ENCODE data around the gene TMEM141. TPM values are rescaled to one million over a fixed set of nuclear protein-coding genes. Genes with fewer than 3 reads are reported as not detected.
"Not testable (repeated sequence)": the region's sequence is repeated elsewhere in the genome, so short reads cannot be mapped to it uniquely, and the experiment has no call there.

TMEM141 gene
- total and polyA plus RNA-seq, 2 donors: 81.0 TPM

- Histone ChIP-seq H3K4me3 (ENCODE audit: low read length in 2 of 2) (no peak overlapping the region), H3K36me3 (ENCODE audit: control insufficient read depth in 2 of 2, insufficient read depth in 2 of 2, low read length in 1 of 2) (peaks cover 12 to 18% of the 10 kb centered on the region in 2 donors), H3K27ac (ENCODE audit: low read depth in 1 of 2, low read length in 1 of 2) (no peak overlapping the region), H3K9me3 (ENCODE audit: control insufficient read depth in 2 of 2, insufficient read depth in 1 of 2, low read length in 1 of 2) (peaks cover 0 to 5% of the 10 kb centered on the region in 2 donors), H3K4me1 (ENCODE audit: control insufficient read depth in 2 of 2, insufficient read depth in 2 of 2, low read length in 2 of 2) (peaks cover 37 to 83% of the 10 kb centered on the region in 2 donors), H3K27me3 (ENCODE audit: control insufficient read depth in 2 of 2, insufficient read depth in 1 of 2, low read length in 1 of 2) (peaks cover 0 to 20% of the 10 kb centered on the region in 2 donors)
- 94% methylated on average over 6 of the region's 6 CpGs for WGBS
- no peak for DNase-seq (ENCODE audit: low read depth in 6 of 9, low spot score in 9 of 9)
These were observed 3.8 kb downstream of the TMEM141 start for GRCh38 chr9:136795000-136795348.

GRCh38 chr9:136796238-136796774 lies 5.2 kb downstream of the TMEM141 start, which contains the start of gene CCDC183:
CCDC183 (plus strand) TSS chr9:136796338; CDS start chr9:136796398, 60 bp downstream.
- H3K4me1 ChIP-seq (ENCODE audit: control insufficient read depth in 2 of 2, insufficient read depth in 2 of 2, low read length in 2 of 2): peaks cover 42 to 88% of the 10 kb centered on the region in 2 donors
- DNase-seq (ENCODE audit: low read depth in 6 of 9, low spot score in 9 of 9): no peak
- peak within 1 kb of the TSS; percentile 84 to 99 for H3K27ac ChIP-seq (ENCODE audit: low read depth in 1 of 2, low read length in 1 of 2)
- peaks cover 12 to 18% of the 10 kb centered on the region in 2 donors for H3K36me3 ChIP-seq (ENCODE audit: control insufficient read depth in 2 of 2, insufficient read depth in 2 of 2, low read length in 1 of 2)
- H3K27me3 ChIP-seq (ENCODE audit: control insufficient read depth in 2 of 2, insufficient read depth in 1 of 2, low read length in 1 of 2): peaks cover 0 to 27% of the 10 kb centered on the region in 2 donors
- 60% methylated on average over 5 of the region's 5 CpGs for WGBS
- H3K9me3 ChIP-seq (ENCODE audit: control insufficient read depth in 2 of 2, insufficient read depth in 1 of 2, low read length in 1 of 2): peaks cover 0 to 10% of the 10 kb centered on the region in 2 donors
- H3K4me3 ChIP-seq (ENCODE audit: low read length in 2 of 2): peak within 1 kb of the TSS; percentile 11 to 13

GRCh38 chr9:136796775-136797347 lies 5.7 kb downstream of the TMEM141 start:
- Histone ChIP-seq H3K9me3 (ENCODE audit: control insufficient read depth in 2 of 2, insufficient read depth in 1 of 2, low read length in 1 of 2) (peaks cover 0 to 10% of the 10 kb centered on the region in 2 donors), H3K4me1 (ENCODE audit: control insufficient read depth in 2 of 2, insufficient read depth in 2 of 2, low read length in 2 of 2) (peaks cover 40 to 87% of the 10 kb centered on the region in 2 donors), H3K36me3 (ENCODE audit: control insufficient read depth in 2 of 2, insufficient read depth in 2 of 2, low read length in 1 of 2) (peaks cover 12 to 18% of the 10 kb centered on the region in 2 donors), H3K27me3 (ENCODE audit: control insufficient read depth in 2 of 2, insufficient read depth in 1 of 2, low read length in 1 of 2) (peaks cover 0 to 31% of the 10 kb centered on the region in 2 donors), H3K27ac (ENCODE audit: low read depth in 1 of 2, low read length in 1 of 2) (peak overlapping the region; percentile 25 to 99)
- 25% methylated on average over 10 of the region's 10 CpGs for WGBS
- H3K4me3 ChIP-seq (ENCODE audit: low read length in 2 of 2): not testable (repeated sequence)
- DNase-seq (ENCODE audit: low read depth in 6 of 9, low spot score in 9 of 9): peak in 1 of 9 donors; percentile 46

- peaks cover 0 to 10% of the 10 kb centered on the region in 2 donors for H3K9me3 ChIP-seq (ENCODE audit: control insufficient read depth in 2 of 2, insufficient read depth in 1 of 2, low read length in 1 of 2)
- no peak overlapping the region for H3K4me3 ChIP-seq (ENCODE audit: low read length in 2 of 2)
- peaks cover 4 to 7% of the 10 kb centered on the region in 2 donors for H3K36me3 ChIP-seq (ENCODE audit: control insufficient read depth in 2 of 2, insufficient read depth in 2 of 2, low read length in 1 of 2)
- H3K27ac ChIP-seq (ENCODE audit: low read depth in 1 of 2, low read length in 1 of 2): no peak overlapping the region
- DNase-seq (ENCODE audit: low read depth in 6 of 9, low spot score in 9 of 9): no peak
- WGBS: 91% methylated on average over 6 of the region's 6 CpGs
- peaks cover 0 to 35% of the 10 kb centered on the region in 2 donors for H3K27me3 ChIP-seq (ENCODE audit: control insufficient read depth in 2 of 2, insufficient read depth in 1 of 2, low read length in 1 of 2)
- H3K4me1 ChIP-seq (ENCODE audit: control insufficient read depth in 2 of 2, insufficient read depth in 2 of 2, low read length in 2 of 2): peaks cover 32 to 70% of the 10 kb centered on the region in 2 donors
These were observed 7.5 kb downstream of the TMEM141 start for GRCh38 chr9:136798708-136799078.

- Histone ChIP-seq H3K27me3 (ENCODE audit: control insufficient read depth in 2 of 2, insufficient read depth in 1 of 2, low read length in 1 of 2) (peaks cover 0 to 35% of the 10 kb centered on the region in 2 donors), H3K9me3 (ENCODE audit: control insufficient read depth in 2 of 2, insufficient read depth in 1 of 2, low read length in 1 of 2) (peaks cover 0 to 10% of the 10 kb centered on the region in 2 donors), H3K4me3 (ENCODE audit: low read length in 2 of 2) (peak overlapping the region; percentile 44 to 55), H3K27ac (ENCODE audit: low read depth in 1 of 2, low read length in 1 of 2) (peak overlapping the region in 1 of 2 donors; percentile 89), H3K36me3 (ENCODE audit: control insufficient read depth in 2 of 2, insufficient read depth in 2 of 2, low read length in 1 of 2) (peaks cover 4 to 6% of the 10 kb centered on the region in 2 donors), H3K4me1 (ENCODE audit: control insufficient read depth in 2 of 2, insufficient read depth in 2 of 2, low read length in 2 of 2) (peaks cover 32 to 70% of the 10 kb centered on the region in 2 donors)
- 32% methylated on average over 35 of the region's 35 CpGs for WGBS
- DNase-seq (ENCODE audit: low read depth in 6 of 9, low spot score in 9 of 9): peak in 1 of 9 donors; percentile 47
These were observed 8.1 kb downstream of the TMEM141 start for GRCh38 chr9:136799079-136799853.

GRCh38 chr9:136799854-136800657 lies 8.9 kb downstream of the TMEM141 start:
- H3K4me3 ChIP-seq (ENCODE audit: low read length in 2 of 2): peak overlapping the region; percentile 44 to 55
- peak in 8 of 9 donors; percentile 67 to 95 (median 90) for DNase-seq (ENCODE audit: low read depth in 6 of 9, low spot score in 9 of 9)
- peaks cover 30 to 62% of the 10 kb centered on the region in 2 donors for H3K4me1 ChIP-seq (ENCODE audit: control insufficient read depth in 2 of 2, insufficient read depth in 2 of 2, low read length in 2 of 2)
- WGBS: under 1% methylated on average over 63 of the region's 63 CpGs
- peaks cover 0 to 35% of the 10 kb centered on the region in 2 donors for H3K27me3 ChIP-seq (ENCODE audit: control insufficient read depth in 2 of 2, insufficient read depth in 1 of 2, low read length in 1 of 2)
- H3K27ac ChIP-seq (ENCODE audit: low read depth in 1 of 2, low read length in 1 of 2): peak overlapping the region; percentile 69 to 89
- no peaks in the 10 kb centered on the region for H3K36me3 ChIP-seq (ENCODE audit: control insufficient read depth in 2 of 2, insufficient read depth in 2 of 2, low read length in 1 of 2)
- peaks cover 0 to 10% of the 10 kb centered on the region in 2 donors for H3K9me3 ChIP-seq (ENCODE audit: control insufficient read depth in 2 of 2, insufficient read depth in 1 of 2, low read length in 1 of 2)

GRCh38 chr9:136802321-136802720 lies 11.2 kb downstream of the TMEM141 start:
- Histone ChIP-seq H3K27me3 (ENCODE audit: control insufficient read depth in 2 of 2, insufficient read depth in 1 of 2, low read length in 1 of 2) (peaks cover 0 to 31% of the 10 kb centered on the region in 2 donors), H3K4me3 (ENCODE audit: low read length in 2 of 2) (no peak overlapping the region), H3K36me3 (ENCODE audit: control insufficient read depth in 2 of 2, insufficient read depth in 2 of 2, low read length in 1 of 2) (peaks cover 0 to 2% of the 10 kb centered on the region in 2 donors), H3K9me3 (ENCODE audit: control insufficient read depth in 2 of 2, insufficient read depth in 1 of 2, low read length in 1 of 2) (peaks cover 0 to 10% of the 10 kb centered on the region in 2 donors), H3K4me1 (ENCODE audit: control insufficient read depth in 2 of 2, insufficient read depth in 2 of 2, low read length in 2 of 2) (peaks cover 23 to 51% of the 10 kb centered on the region in 2 donors), H3K27ac (ENCODE audit: low read depth in 1 of 2, low read length in 1 of 2) (no peak overlapping the region)
- DNase-seq (ENCODE audit: low read depth in 6 of 9, low spot score in 9 of 9): no peak
- WGBS: 83% methylated on average over 6 of the region's 6 CpGs

- not testable (repeated sequence) for H3K36me3 ChIP-seq (ENCODE audit: control insufficient read depth in 2 of 2, insufficient read depth in 2 of 2, low read length in 1 of 2); DNase-seq (ENCODE audit: low read depth in 6 of 9, low spot score in 9 of 9); H3K4me3 ChIP-seq (ENCODE audit: low read length in 2 of 2); H3K27ac ChIP-seq (ENCODE audit: low read depth in 1 of 2, low read length in 1 of 2)
- Histone ChIP-seq H3K4me1 (ENCODE audit: control insufficient read depth in 2 of 2, insufficient read depth in 2 of 2, low read length in 2 of 2) (peaks cover 23 to 46% of the 10 kb centered on the region in 2 donors), H3K9me3 (ENCODE audit: control insufficient read depth in 2 of 2, insufficient read depth in 1 of 2, low read length in 1 of 2) (peaks cover 0 to 10% of the 10 kb centered on the region in 2 donors), H3K27me3 (ENCODE audit: control insufficient read depth in 2 of 2, insufficient read depth in 1 of 2, low read length in 1 of 2) (peaks cover 0 to 29% of the 10 kb centered on the region in 2 donors)
- 96% methylated on average over 8 of the region's 9 CpGs for WGBS
These were observed 11.9 kb downstream of the TMEM141 start for GRCh38 chr9:136803009-136803550.

Measured in thymus (tissue), 11 donors.